HuH-7 (cell line): ENCODE data around the gene CLEC14A.

Experiments used
- DNase-seq: peaks from one replicate; pipeline ENCODE4 v3.0.0; 2011; ENCODE audit warnings: low spot score

CLEC14A gene

GRCh38 chr14:38255673-38256532 is at the start of gene CLEC14A:
Gene CLEC14A (minus strand): TSS chr14:38256093. CDS start chr14:38256022, 71 bp downstream.
- DNase-seq, result no peak

GRCh38 chr14:38302966-38303365 is 47.1 kb upstream of the CLEC14A start:
- no peak for DNase-seq

- no peak for DNase-seq
Measured at GRCh38 chr14:38302034-38302433, 46.1 kb upstream of the CLEC14A start.

GRCh38 chr14:38297681-38298080 is 41.8 kb upstream of the CLEC14A start:
- DNase-seq, result no peak

GRCh38 chr14:38291681-38292467 is 36.0 kb upstream of the CLEC14A start:
- no peak for DNase-seq

- DNase-seq, result no peak
Measured at GRCh38 chr14:38290601-38291188, 34.8 kb upstream of the CLEC14A start.

GRCh38 chr14:38286452-38286851 is 30.6 kb upstream of the CLEC14A start:
- no peak for DNase-seq

GRCh38 chr14:38285962-38286361 is 30.1 kb upstream of the CLEC14A start:
- DNase-seq, result no peak

- no peak for DNase-seq
Measured at GRCh38 chr14:38282936-38283335, 27.0 kb upstream of the CLEC14A start.

GRCh38 chr14:38280081-38280480 is 24.2 kb upstream of the CLEC14A start:
- no peak for DNase-seq

GRCh38 chr14:38279572-38279971 is 23.7 kb upstream of the CLEC14A start:
- DNase-seq, result no peak

- DNase-seq, result no peak
Measured at GRCh38 chr14:38278035-38278434, 22.1 kb upstream of the CLEC14A start.

- no peak for DNase-seq
Measured at GRCh38 chr14:38262844-38263243, 7.0 kb upstream of the CLEC14A start.

- DNase-seq, result no peak
Measured at GRCh38 chr14:38261620-38262019, 5.7 kb upstream of the CLEC14A start.

GRCh38 chr14:38257507-38257906 is 1.6 kb upstream of the CLEC14A start:
- DNase-seq, result no peak

GRCh38 chr14:38256533-38256840 is 594 bp upstream of the CLEC14A start:
- no peak for DNase-seq

- DNase-seq, result no peak
Measured at GRCh38 chr14:38255408-38255672, 553 bp downstream of the CLEC14A start.

GRCh38 chr14:38254571-38255407 is 1.1 kb downstream of the CLEC14A start:
- DNase-seq, result no peak

GRCh38 chr14:38253676-38254075 is 2.2 kb downstream of the CLEC14A start:
- DNase-seq, result no peak

GRCh38 chr14:38252066-38252710 is 3.7 kb downstream of the CLEC14A start:
- DNase-seq, result no peak

GRCh38 chr14:38250331-38250730 is 5.6 kb downstream of the CLEC14A start:
- DNase-seq, result no peak
